NCI-H446 (cell line): ENCODE measurements around the gene ELAVL3.

ENCODE experiments used
- DNase-seq, 2 experiments: peaks; one replicate each; lab custom pipeline; 2025; lab: John Stamatoyannopoulos, UW

The ELAVL3 gene

DNA sequence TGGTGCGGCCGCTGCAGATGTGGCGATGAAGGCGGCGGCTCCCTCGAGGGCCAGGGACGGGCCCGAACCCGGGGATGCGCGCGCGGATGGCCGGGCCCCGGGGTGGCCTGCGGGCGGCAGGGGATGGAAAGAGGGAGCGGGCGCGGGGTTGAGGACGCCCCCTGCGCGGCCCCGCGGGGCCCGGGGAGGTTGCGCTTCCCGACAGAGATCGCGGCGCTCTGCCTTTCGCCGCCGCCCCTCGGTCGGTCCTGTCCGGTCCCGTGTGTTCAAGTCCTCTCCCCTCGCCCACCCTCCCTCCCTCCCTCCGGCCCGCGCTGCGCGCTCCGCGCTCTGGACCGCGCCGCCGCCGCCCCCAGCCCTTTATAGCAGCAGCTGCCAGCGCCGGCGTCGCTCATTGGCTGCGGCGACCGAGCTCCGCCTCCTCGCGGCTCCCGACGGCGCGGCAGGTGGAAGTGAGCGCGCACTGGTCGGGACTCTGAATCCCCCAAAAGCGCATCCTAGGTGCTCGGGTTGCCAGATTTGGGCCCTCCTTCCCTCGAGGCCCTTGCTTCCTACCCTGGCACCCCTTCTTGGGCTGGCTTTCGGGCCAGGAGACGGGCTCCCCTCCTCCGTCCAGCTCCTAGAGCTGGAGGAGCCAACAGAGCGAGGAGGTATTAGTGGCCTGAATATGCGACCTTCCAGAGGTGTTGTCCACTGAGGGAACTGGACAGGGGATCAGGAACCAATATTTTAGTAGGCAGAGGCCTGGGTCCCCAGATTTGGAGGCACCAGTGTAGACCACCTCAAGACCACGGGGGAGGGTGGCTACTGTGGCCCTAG lies at the start of gene ELAVL3:
TSS of gene ELAVL3 (minus strand) at position 332 of the 819 bp plus-strand sequence. CDS start 438 bp downstream, outside the sequence.
- DNase-seq = peak in 1 of 2 experiments; percentile 79

DNA sequence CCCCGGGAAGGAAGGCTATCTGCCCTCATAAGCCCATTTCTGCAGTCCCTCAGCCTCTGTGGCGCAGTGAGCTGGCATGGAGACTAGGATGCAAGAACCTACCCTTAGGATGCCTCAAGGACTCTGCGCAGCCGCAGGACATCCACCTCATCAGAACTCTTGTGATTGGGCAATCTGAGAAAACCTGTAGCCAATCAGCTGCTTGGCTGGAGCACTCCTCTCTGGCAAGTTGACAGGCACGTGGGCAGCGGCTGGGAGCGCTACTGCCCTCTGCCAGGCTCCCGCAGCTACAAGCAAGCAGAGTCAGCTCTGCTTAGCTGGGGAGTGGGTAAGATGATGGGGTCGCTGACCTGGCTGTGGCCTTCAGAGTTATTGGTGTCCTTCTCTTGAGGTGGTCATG lies 49.6 kb upstream of the ELAVL3 start:
- peak; percentile 75 to 91 for DNase-seq

DNA sequence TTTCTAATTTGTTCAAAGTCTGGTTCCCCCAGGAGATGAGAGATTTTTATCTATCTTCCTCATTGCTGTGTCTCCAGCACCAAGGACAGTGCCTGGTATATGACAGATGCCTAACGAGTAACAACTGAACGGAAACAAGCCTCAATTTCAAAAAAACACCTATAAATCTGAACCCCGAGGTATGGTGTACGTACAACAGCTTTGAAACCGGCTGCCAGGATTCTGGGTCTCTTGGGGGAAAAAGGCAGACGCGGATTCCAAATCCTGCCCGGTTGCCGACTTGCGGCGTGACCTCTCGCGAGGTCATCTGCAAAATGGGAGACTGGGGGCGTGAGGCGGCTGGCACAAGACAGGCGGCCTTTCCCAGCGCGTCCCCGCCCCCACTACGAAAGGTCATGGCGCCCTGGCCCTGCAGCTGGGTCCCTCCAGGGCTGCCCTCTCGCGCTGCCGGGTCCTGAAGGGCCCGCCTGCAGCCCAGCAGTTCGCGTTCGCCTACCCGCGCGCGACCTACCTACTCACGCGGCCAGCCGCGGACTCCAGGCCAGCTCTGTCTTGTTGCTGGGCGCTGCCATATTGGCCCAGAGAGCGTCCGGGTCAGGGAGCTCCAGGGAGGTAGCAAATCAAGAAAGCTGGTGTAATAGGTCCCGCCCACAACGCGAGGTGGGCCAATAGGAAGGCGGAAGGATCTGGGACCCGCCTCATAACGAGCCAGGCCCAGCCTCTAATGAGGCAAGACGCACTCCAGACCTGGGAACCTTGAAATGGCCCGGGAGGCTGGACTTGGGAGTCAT lies 47.9 kb upstream of the ELAVL3 start, which contains the start of gene ECSIT:
TSS of gene ECSIT (minus strand) at position 584 of the 791 bp plus-strand sequence. CDS start 9,964 bp downstream, outside the sequence.
- DNase-seq = peak; percentile 98 to 99

DNA sequence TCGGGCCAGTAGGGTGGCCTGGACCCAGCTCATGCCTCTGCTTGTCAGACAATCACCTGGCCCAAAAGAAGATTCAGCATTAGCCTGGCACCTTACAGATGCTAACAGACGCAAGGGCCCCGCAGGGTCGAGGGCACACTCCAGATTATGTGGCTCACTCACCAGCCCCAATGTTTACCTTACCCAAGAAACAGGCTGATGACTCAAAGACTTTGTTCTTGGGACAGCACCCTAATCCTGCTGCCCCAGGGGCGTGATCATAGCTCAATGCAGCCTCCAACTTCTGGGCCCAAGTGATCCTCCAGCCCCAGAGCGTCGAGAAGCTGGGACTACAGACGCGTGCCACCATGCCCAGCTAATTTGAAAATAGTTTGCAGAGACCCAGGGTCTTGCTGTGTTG lies 38.3 kb upstream of the ELAVL3 start:
- no peak for DNase-seq

DNA sequence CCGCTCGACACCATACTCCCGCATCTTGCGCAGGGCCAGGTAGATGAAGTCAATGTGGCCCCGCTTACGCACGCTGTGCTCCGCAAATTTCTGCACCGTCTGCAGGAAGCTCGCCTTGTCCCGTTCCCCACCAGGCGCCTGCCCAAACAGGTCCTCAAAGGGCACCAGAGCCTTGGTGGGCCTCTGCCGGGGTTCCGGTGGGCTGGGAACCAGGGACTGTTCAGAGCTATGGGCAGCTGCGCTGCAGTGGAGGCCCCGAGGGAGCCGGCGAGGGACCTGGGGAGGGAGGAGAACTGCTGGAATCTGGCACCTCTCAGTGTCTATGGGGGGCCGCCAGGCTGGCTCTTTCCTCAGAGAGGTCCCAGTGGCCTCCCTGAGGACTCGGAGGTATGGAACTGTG lies 33.1 kb upstream of the ELAVL3 start:
- DNase-seq = no peak

DNA sequence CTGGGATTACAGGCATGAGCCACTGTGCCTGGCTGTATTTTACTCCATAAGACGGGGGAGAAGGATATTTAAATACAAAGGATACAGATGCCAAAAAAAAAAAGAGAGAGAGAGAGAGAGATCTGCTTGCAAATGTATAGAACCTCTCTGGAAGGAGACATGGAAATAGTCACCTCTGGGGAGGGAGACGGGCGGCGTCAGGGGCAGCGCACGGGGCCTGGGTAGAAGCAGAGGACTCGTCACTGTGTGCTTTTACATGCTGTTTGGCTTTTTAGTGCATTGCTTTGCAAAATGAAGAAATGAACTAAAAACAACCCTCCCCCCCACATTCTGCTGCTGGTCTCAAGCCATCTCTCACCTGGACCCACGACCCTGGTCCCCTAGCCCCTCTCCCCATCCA lies 29.6 kb upstream of the ELAVL3 start:
- DNase-seq = no peak

DNA sequence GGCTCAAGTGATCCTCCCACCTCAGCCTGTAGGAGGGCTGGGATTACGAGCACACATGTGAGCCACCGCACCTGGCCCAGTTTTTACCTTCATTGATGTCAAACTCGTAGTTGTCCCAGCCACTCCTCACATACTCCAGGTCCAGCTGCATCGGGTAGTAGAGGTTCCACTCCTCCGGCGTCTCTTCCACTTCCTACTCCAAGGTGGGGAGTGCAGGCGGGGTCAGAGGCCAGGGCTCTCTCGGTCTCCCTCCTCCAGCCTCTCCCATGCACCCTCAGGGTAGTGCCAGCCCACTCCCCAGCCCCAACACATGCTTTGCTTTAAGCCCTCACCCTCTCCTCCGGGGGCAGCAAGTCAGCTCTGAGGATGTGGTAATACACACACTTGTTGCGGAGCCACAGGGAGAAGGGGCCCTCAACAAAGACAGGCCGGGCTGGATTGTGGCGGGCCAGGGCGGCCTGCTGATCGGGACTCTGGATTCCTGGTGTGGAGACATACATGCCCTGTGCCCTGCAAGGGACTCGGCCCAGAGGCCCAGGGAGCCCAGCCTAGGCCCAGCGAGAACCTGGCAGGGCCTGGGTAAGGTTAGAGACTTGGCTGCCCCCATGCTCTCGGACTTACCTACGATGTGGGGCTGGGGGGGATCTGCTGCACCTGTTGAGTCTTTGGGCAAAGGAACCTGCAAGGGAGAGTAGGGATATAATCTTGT lies 26.7 kb upstream of the ELAVL3 start:
- no peak for DNase-seq

DNA sequence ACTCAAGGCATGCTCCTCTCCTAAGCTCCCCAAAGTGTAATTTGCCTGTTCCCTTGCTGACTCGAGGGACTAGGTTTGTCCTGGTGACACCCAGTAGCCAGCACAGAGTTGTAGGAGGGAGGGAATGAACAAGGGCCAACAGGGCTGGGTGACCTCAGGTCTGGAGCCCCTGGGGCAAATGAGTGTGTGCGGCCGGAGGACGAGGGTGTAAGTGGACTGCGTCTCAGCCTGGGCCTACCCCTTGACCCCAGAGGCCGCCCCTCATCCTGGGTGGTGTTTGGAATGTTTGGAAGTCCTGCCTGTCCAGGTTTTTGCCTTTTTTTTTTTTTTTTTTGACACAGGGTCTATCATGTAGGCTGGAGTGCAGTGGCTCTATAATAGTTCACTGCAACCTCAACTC lies 26.1 kb upstream of the ELAVL3 start:
- DNase-seq = no peak

DNA sequence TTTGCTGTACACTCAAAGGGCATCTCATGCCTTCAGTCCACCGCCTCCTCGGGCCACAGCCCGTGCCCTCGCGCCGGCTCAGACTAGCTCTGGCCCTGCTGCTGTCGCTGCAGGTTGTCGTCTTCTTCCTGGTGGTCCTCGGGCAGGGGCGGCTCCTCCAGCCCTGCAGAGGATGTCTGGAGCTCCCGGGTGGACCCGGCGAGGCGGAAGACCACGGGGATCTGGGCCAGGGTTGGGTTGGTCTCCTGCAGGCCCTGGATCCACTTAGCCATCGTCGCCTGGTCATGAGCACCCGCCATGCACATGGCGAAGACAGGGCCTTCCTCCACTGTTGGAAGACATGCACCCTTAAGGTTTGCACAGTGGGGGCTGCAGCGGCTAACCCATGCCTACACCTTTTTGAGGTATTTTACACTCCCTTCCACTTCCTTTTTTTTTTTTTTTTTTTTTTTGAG lies 25.3 kb upstream of the ELAVL3 start:
- DNase-seq = no peak

DNA sequence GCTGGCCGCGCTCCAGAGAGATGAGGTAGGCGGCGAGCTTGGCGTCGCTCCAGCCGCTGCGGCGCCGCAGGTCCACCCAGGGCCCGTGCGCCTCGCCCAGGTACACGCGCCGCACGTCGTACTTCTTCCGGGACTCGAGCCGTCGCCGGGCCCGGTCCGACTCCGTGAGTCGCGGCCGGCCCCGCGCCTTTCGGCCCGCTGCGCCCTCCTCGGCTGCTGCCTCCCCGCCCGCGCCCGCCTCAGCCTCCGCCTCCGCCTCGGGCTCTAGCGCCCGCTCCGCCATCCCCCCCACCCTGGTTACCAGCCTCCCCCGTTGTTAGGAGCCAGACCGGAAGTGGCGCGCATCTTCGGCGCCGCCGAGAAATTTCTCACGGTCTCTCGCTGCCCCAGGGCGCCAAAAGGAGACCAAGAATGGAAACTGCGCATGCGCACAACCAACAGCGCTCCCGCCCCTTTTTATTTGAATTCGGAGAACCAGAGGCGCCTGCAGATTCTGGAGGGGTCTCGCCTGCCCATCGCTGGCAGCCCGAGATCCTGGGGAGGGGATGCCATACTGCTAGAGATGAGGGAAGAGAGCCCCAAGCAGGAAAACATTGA lies 24.8 kb upstream of the ELAVL3 start, which contains the start of gene ZNF653:
TSS of gene ZNF653 (minus strand) at position 336 of the 597 bp plus-strand sequence. CDS start at position 283, 53 bp downstream.
- DNase-seq = peak; percentile 97 to 99

DNA sequence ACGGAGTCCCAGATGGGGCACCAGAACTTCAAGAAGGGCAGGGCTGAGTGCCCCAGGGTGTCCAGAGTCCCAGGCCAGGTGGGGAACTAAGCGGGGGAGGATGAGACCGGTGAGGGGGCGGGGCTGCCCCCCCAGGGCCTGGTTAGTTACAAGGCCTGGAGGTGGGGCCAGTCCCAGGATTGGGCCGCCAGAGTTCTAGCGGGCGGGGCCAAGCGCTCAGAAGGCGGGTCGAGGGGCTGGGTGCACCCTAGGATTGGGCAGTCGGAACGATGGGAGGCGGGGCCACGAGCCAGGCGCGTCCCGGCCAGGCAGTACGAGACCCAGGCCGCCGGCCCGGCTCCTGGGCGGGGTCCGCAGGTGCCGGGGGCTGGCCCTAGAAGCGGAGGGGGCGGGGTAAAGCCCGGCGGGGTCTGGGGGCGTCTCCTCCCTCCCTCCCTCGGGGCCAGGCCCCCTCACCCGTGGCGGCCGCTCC lies 24.2 kb upstream of the ELAVL3 start:
- DNase-seq = peak; percentile 94 to 98

DNA sequence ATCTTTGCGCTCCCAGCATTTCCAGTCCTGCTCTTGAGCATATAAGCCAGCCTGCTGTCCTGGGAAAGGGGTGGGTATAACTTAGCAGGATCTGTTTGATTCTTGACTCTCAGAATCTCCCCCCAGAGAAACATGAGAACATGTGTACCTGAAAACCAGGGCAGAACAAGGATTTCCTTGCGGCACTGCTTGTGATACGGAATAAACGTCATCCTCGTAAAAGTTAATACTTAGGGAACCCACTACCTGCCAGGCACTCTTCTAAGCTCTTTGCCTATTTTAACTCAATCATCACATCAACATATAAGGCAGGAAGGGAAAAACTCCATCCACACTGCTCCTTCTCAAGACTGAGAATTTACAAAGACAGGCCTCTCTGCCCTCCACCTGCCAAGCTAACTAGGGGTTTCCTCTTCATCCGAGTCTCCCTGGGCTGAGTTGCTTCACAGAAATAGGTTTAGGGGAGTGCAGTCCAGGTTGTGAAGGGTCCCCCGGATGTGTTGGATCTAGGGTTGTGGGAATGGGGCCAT lies 23.7 kb upstream of the ELAVL3 start:
- DNase-seq = no peak

DNA sequence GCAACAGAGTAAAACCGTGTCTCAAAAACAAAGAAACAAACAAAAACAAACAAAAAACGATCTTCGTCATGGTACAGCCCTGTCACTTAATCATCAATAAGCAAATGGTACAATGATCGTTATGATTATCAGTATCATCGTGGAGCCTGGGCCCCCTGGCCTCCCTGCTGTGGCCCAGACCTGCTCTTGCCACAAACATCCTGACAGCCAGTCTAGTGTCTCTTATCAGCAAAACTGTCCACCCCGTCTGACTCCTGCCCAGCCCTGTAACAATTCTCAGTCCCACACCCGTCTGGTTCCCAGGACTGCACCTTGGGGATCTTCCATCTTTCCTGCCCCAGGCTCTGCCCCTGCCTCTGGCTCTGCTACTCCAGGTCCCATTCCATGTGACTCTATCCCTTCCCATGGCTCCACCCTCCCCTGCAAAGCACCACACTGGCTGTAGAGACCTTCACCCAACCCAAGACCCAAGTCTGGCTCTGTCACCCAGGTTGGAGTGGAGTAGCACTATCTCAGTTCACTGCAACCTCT lies 19.1 kb upstream of the ELAVL3 start:
- no peak for DNase-seq

DNA sequence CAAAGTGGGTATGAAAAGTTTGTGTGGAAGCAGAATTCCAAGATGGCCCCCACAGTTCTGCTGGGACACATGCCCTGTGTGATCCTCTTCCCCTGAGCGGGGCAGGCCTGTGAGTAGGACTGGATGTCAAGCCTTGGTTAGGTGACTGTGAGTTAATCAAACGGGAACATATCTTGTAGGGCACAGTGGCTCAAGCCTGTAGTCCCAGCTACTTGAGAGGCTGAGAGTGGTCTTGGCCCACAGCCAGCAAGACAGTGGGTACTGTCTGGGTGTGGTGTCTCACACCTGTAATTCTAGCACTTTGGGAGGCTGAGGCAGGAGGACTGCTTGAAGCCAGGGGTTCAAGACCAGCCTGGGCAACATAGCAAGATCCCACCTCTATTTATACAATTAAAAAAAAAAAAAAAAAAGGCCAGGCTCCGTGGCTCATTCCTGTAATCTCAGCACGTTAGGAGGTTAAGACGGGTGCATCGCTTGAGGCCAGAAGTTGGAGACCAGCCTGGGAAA lies 18.4 kb upstream of the ELAVL3 start:
- no peak for DNase-seq

DNA sequence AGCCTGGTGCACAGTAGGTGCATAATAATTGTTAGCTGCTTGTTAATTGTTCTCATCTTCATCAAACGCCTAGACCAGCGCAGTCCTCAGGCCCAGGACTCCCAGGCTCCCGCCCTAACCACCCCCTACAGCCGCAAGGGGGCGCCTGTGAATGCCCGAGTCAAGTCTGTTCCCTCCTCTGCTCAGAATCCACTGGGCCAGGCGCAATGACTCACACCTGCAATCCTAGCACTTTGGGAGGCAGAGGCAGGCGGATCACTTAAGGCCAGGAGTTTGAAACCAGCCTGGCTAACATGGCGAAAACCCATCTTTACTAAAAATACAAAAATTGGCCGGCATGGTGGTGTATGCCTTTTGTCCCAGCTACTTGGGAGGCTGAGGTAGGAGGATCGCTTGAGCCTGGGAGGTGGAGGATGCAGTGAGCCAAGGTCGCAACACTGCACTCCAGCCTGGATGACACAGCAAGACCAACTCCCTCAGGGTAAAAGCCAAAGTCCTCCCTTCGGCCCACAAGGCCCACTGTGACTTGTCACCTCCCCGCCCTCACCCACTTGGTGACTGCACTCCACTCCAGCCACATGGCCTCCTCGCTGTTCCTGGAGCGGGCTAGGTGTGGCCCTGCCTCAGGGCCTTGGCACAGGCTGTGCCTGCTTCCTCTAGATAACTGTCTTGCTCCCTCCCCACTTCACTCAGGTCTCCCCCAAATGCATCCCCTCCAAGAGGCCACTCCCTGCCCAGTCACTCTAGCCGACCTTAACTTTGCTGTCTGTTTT lies 15.7 kb upstream of the ELAVL3 start:
- peak in 1 of 2 experiments; percentile 54 for DNase-seq

DNA sequence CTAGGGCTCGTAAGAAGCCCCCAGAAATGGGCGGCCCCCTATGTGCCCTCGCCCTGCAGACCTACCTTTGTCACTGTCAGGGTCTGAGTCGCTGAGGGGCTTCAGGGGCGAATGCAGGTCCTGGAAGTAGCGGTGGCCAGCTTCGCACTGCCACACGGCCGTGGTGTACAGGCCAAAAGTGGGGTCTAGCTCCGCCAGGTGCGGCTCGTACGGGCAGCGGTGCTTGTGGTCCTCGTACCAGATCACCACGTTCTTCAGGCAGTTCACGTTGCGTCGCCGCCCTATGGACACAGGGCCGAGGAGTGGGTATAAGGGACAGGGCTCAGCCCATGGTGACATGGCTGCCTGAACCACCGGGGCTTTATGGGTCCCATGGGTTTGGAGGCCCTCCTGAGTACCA lies 15.0 kb upstream of the ELAVL3 start:
- DNase-seq = no peak

DNA sequence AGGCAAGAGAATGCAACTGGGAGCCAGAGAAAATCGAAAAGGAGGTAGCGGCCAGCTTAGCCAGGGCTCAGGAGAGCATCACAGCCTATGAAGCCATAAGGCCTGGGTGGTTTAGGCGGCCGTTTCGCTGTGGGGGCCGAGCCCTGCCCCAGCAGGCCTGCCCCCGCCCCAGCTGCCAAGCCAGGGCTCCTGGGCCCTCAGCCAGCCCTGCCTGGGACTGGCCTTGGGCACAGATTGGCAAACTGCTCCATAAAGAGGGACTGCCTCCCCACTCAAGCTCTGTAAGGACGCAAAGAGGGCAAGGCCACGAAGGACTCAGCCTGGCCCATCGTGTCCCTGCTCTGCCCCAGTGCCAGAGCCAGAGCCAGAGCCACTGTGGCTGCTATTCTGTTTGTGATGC lies 14.6 kb upstream of the ELAVL3 start:
- peak; percentile 10 to 77 for DNase-seq

DNA sequence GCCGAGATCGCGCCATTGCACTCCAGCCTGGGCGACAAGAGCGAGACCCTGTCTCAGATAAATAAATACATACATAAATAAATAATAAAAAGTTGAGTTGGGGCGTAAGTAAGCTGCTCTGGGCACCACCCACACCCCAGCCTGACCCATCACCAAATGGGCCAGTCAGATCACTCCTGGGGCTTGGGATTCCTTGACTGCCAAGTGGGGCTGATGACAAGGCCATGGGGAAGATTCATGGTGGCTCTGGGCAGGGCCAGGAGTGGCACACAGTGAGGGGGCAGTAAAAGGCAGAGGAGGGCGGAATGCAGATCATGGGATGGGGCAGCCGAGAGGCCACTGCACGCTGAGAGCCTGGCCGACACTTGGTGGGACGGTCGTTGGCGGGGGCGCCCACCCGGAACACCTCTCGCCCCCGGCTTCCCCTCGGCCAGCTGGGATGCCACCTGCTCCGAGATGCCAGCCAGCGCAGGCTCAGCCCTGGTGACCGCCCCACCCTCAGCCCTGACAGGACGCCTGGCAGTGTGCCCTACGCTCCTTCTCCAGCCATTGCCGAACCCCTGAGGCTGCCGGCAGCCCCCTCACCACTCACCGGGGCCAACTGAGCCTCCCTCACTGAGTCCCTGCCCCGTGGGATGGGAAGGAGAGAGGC lies 13.9 kb upstream of the ELAVL3 start:
- peak in 1 of 2 experiments; percentile 52 for DNase-seq

DNA sequence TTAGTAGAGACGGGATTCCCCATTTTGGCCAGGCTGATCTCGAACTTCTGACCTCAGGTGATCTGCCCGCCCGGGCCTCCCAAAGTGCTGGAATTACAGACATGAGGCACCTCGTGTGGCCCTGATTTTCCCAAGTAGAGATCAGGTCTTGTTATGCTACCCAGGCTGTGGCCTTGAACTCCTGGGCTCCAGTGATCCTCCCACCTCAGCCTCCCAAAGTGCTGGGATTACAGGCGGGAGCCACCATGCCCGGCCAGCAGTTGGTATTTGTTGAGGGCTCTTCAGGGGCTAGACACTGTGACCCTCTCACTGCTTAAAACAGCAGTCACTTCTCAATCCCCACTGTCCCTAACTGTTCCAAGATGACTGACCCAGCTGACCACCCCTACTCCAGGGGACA lies 8.5 kb upstream of the ELAVL3 start:
- no peak for DNase-seq
